Measurements from ENCODE around the gene CCDC184. TPM values are rescaled to one million over a fixed set of nuclear protein-coding genes. Genes with fewer than 3 reads are reported as not detected.
"Not testable (repeated sequence)": the region's sequence is repeated elsewhere in the genome, so short reads cannot be mapped to it uniquely, and the experiment has no call there.

Gene CCDC184
- total and polyA plus RNA-seq, 2 donors (not counting 1 experiment from before 2014, with no cell fraction given) = 0.54 to 1.4 TPM

GRCh38 chr12:48145981-48146380 lies 37.5 kb upstream of the CCDC184 start:
- Mint-ChIP-seq H3K9me3 (ENCODE audit: insufficient read depth) (no peaks in the 10 kb centered on the region), H3K27ac (no peak overlapping the region), H3K4me1 (no peaks in the 10 kb centered on the region), H3K27me3 (no peaks in the 10 kb centered on the region), H3K4me3 (no peak overlapping the region)
- ChIA-PET CTCF (interaction anchor here (1.1 kb wide), 1 partner anchor 22 kb away, joined by 3 read pairs; no protein-coding TSS in a partner anchor), POLR2A (no interaction called here)
- DNase-seq = no peak
- TF ChIP-seq CTCF (IDR thresholded peaks at IDR 0.05) = no peak
- no peak for TF ChIP-seq EZH2 (IDR thresholded peaks at IDR 0.05; ENCODE audit: borderline replicate concordance, insufficient read depth, low read depth, low read length, poor library complexity, severe bottlenecking)
- H3K36me3 ChIP-seq (replicated peaks in 1 of 2; ENCODE audit: control extremely low read depth in 1 of 2, control insufficient read depth in 1 of 2, extremely low read depth in 1 of 2, insufficient read depth in 2 of 2, low read length in 1 of 2) = peaks cover under 1 to 84% of the 10 kb centered on the region in 2 experiments
- no peak overlapping the region for H3K9ac ChIP-seq (ENCODE audit: low read length)
- no peak overlapping the region for H3K27ac ChIP-seq (ENCODE audit: low read length in 2 of 2)
- H3K79me2 ChIP-seq (ENCODE audit: control insufficient read depth, insufficient read depth, low read length) = no peaks in the 10 kb centered on the region
- intact Hi-C loops (cut with micrococcal nuclease) = no loop called here
- no peaks in the 10 kb centered on the region for H3K4me1 ChIP-seq (ENCODE audit: control insufficient read depth in 2 of 2, insufficient read depth in 2 of 2, low read length in 2 of 2)
- no peak overlapping the region for H2AFZ ChIP-seq (ENCODE audit: insufficient read depth, low read depth, low read length, poor library complexity, severe bottlenecking)
- ATAC-seq (ENCODE audit: low read depth) = no peak
- H3K4me3 ChIP-seq (ENCODE audit: control extremely low read depth in 1 of 5, extremely low read depth in 1 of 5, insufficient read depth in 1 of 5, low read depth in 2 of 5, low read length in 4 of 5) = no peak overlapping the region
- H3K27me3 ChIP-seq (replicated peaks in 1 of 4; ENCODE audit: control extremely low read depth in 1 of 4, control insufficient read depth in 3 of 4, insufficient read depth in 4 of 4, low read length in 3 of 4) = no peaks in the 10 kb centered on the region
- H4K20me1 ChIP-seq (ENCODE audit: control insufficient read depth, insufficient read depth, low read length, poor library complexity, severe bottlenecking) = peaks cover 6% of the 10 kb centered on the region
- H3K9me3 ChIP-seq (ENCODE audit: control extremely low read depth in 1 of 3, control insufficient read depth in 2 of 3, insufficient read depth in 1 of 3, low read length in 2 of 3) = no peaks in the 10 kb centered on the region
- WGBS (ENCODE audit: insufficient coverage) = no CpG with 5 or more reads among the region's 1 CpG
- H3K4me2 ChIP-seq (replicated peaks; ENCODE audit: low read depth, low read length, poor library complexity, severe bottlenecking) = no peak overlapping the region

GRCh38 chr12:48151103-48151771 lies 32.2 kb upstream of the CCDC184 start:
- no peak overlapping the region for H3K27ac ChIP-seq (ENCODE audit: low read length in 2 of 2)
- no peak overlapping the region for H3K9ac ChIP-seq (ENCODE audit: low read length)
- H4K20me1 ChIP-seq (ENCODE audit: control insufficient read depth, insufficient read depth, low read length, poor library complexity, severe bottlenecking) = peaks cover 17% of the 10 kb centered on the region
- Mint-ChIP-seq H3K4me3 (no peak overlapping the region), H3K27ac (no peak overlapping the region), H3K9me3 (ENCODE audit: insufficient read depth) (no peaks in the 10 kb centered on the region), H3K4me1 (peaks cover 5% of the 10 kb centered on the region), H3K27me3 (no peaks in the 10 kb centered on the region)
- peaks cover under 1 to 1% of the 10 kb centered on the region in 2 donors for H3K4me1 ChIP-seq (ENCODE audit: control insufficient read depth in 2 of 2, insufficient read depth in 2 of 2, low read length in 2 of 2)
- H3K9me3 ChIP-seq (ENCODE audit: control extremely low read depth in 1 of 3, control insufficient read depth in 2 of 3, insufficient read depth in 1 of 3, low read length in 2 of 3) = no peaks in the 10 kb centered on the region
- DNase-seq (no peak), ATAC-seq (ENCODE audit: low read depth) (no peak)
- no peak overlapping the region for H2AFZ ChIP-seq (ENCODE audit: insufficient read depth, low read depth, low read length, poor library complexity, severe bottlenecking)
- no peak overlapping the region for H3K4me2 ChIP-seq (replicated peaks; ENCODE audit: low read depth, low read length, poor library complexity, severe bottlenecking)
- H3K79me2 ChIP-seq (ENCODE audit: control insufficient read depth, insufficient read depth, low read length) = peaks cover 17% of the 10 kb centered on the region
- H3K36me3 ChIP-seq (replicated peaks in 1 of 2; ENCODE audit: control extremely low read depth in 1 of 2, control insufficient read depth in 1 of 2, extremely low read depth in 1 of 2, insufficient read depth in 2 of 2, low read length in 1 of 2) = peaks cover 2 to 63% of the 10 kb centered on the region in 2 experiments
- intact Hi-C loops (cut with micrococcal nuclease) = no loop called here
- CTCF ChIA-PET = no interaction called here
- WGBS (ENCODE audit: insufficient coverage) = 83% methylated on average over 2 of the region's 2 CpGs
- TF ChIP-seq EZH2 (IDR thresholded peaks at IDR 0.05; ENCODE audit: borderline replicate concordance, insufficient read depth, low read depth, low read length, poor library complexity, severe bottlenecking) (no peak), CTCF (IDR thresholded peaks at IDR 0.05) (no peak)
- POLR2A ChIA-PET = no interaction called here
- no peak overlapping the region for H3K4me3 ChIP-seq (ENCODE audit: control extremely low read depth in 1 of 5, extremely low read depth in 1 of 5, insufficient read depth in 1 of 5, low read depth in 2 of 5, low read length in 4 of 5)
- H3K27me3 ChIP-seq (replicated peaks in 1 of 4; ENCODE audit: control extremely low read depth in 1 of 4, control insufficient read depth in 3 of 4, insufficient read depth in 4 of 4, low read length in 3 of 4) = no peaks in the 10 kb centered on the region

- 100% methylated on average over 1 of the region's 5 CpGs for WGBS (ENCODE audit: insufficient coverage)
- intact Hi-C loops (cut with micrococcal nuclease) = loop anchor here (2.0 kb wide), 2 partner anchors 193 to 449 kb away; partner anchors contain the start of genes RPAP3 and TMEM106C
Measured at GRCh38 chr12:48155786-48156185, 27.7 kb upstream of the CCDC184 start.

More at GRCh38 chr12:48155786-48156185, 27.7 kb upstream of the CCDC184 start:
- H3K4me3 ChIP-seq (ENCODE audit: control extremely low read depth in 1 of 5, extremely low read depth in 1 of 5, insufficient read depth in 1 of 5, low read depth in 2 of 5, low read length in 4 of 5); H3K9me3 ChIP-seq (ENCODE audit: control extremely low read depth in 1 of 3, control insufficient read depth in 2 of 3, insufficient read depth in 1 of 3, low read length in 2 of 3); H3K27ac Mint-ChIP-seq; H3K9me3 Mint-ChIP-seq (ENCODE audit: insufficient read depth); H3K9ac ChIP-seq (ENCODE audit: low read length); H3K4me2 ChIP-seq (replicated peaks; ENCODE audit: low read depth, low read length, poor library complexity, severe bottlenecking); H3K27me3 ChIP-seq (replicated peaks in 1 of 4; ENCODE audit: control extremely low read depth in 1 of 4, control insufficient read depth in 3 of 4, insufficient read depth in 4 of 4, low read length in 3 of 4); DNase-seq; H3K27ac ChIP-seq (ENCODE audit: low read length in 2 of 2); H3K27me3 Mint-ChIP-seq; POLR2A ChIA-PET; H3K4me3 Mint-ChIP-seq; ATAC-seq (ENCODE audit: low read depth); H2AFZ ChIP-seq (ENCODE audit: insufficient read depth, low read depth, low read length, poor library complexity, severe bottlenecking): not testable (repeated sequence)
- H3K4me1 ChIP-seq (ENCODE audit: control insufficient read depth in 2 of 2, insufficient read depth in 2 of 2, low read length in 2 of 2) = peaks cover 14 to 15% of the 10 kb centered on the region in 2 donors
- peaks cover 2 to 19% of the 10 kb centered on the region in 2 experiments for H3K36me3 ChIP-seq (replicated peaks in 1 of 2; ENCODE audit: control extremely low read depth in 1 of 2, control insufficient read depth in 1 of 2, extremely low read depth in 1 of 2, insufficient read depth in 2 of 2, low read length in 1 of 2)
- H3K79me2 ChIP-seq (ENCODE audit: control insufficient read depth, insufficient read depth, low read length) = peaks cover 33% of the 10 kb centered on the region
- H3K4me1 Mint-ChIP-seq = peaks cover 21% of the 10 kb centered on the region
- CTCF ChIA-PET = interaction anchor here (2.2 to 3.1 kb wide), 2 partner anchors 34 to 50 kb away, joined by 6 to 28 read pairs; partner anchors contain the start of gene SENP1
- H4K20me1 ChIP-seq (ENCODE audit: control insufficient read depth, insufficient read depth, low read length, poor library complexity, severe bottlenecking) = peaks cover 11% of the 10 kb centered on the region
